Neural progenitor cell (in vitro differentiated cells): ENCODE measurements around the gene XRCC1. TPM values are rescaled to one million over a fixed set of nuclear protein-coding genes. Genes with fewer than 3 reads are reported as not detected.

ENCODE experiments used
- DNase-seq: peaks from one replicate; pipeline ENCODE4 v3.0.0-alpha.2; 2016; ENCODE audit warnings: low spot score
- H2AFZ ChIP-seq: fragments of 200-600 bp; sonication (generic); replicated peaks from 2 replicates; pipeline ENCODE4 v1.6.1; 2016; ENCODE audit warnings: antibody characterized with exemption
- H3F3A ChIP-seq: fragments of 200-600 bp; sonication (generic); 2 replicates; pipeline ENCODE4 v1.6.1; 2016; ENCODE audit warnings: antibody characterized with exemption, low read depth
- H3K27ac ChIP-seq: fragments of 200-600 bp; sonication (generic); 2 replicates; pipeline ENCODE4 v1.5.1; 2016; ENCODE audit warnings: mild to moderate bottlenecking
- H3K27me3 ChIP-seq: fragments of 200-600 bp; sonication (generic); 2 replicates; pipeline ENCODE4 v1.6.1; 2016; ENCODE audit warnings: mild to moderate bottlenecking, moderate library complexity
- H3K36me3 ChIP-seq: fragments of 200-600 bp; sonication (generic); 2 replicates; pipeline ENCODE4 v1.5.1; 2016
- H3K4me1 ChIP-seq: fragments of 200-600 bp; sonication (generic); 2 replicates; pipeline ENCODE4 v1.6.1; 2016; ENCODE audit warnings: mixed run types
- H3K4me2 ChIP-seq: fragments of 200-600 bp; sonication (generic); 2 replicates; pipeline ENCODE4 v1.6.1; 2016
- H3K4me3 ChIP-seq: fragments of 200-600 bp; sonication (generic); 2 replicates; pipeline ENCODE4 v1.5.1; 2016
- H3K79me2 ChIP-seq: fragments of 200-600 bp; sonication (generic); 2 replicates; pipeline ENCODE4 v1.6.1; 2016; ENCODE audit warnings: low read depth
- H3K9ac ChIP-seq: fragments of 200-600 bp; sonication (generic); 2 replicates; pipeline ENCODE4 v1.6.1; 2016
- H3K9me3 ChIP-seq: fragments of 200-600 bp; sonication (generic); 2 replicates; pipeline ENCODE4 v1.5.1; 2016; ENCODE audit warnings: low read depth
- H4K20me1 ChIP-seq: fragments of 200-600 bp; sonication (generic); 2 replicates; pipeline ENCODE4 v1.6.1; 2016; ENCODE audit warnings: low read depth
- H3K27ac Mint-ChIP-seq: 3 replicates; pipeline ENCODE4 v1.8.0; 2021; ENCODE audit warnings: mixed read lengths
- H3K27me3 Mint-ChIP-seq: 2 replicates; pipeline ENCODE4 v1.8.0; 2022; ENCODE audit warnings: low read depth, mild to moderate bottlenecking, inconsistent platforms, moderate library complexity, mixed read lengths; ENCODE audit not compliant: insufficient read depth
- H3K36me3 Mint-ChIP-seq: 3 replicates; pipeline ENCODE4 v1.8.0; 2021; ENCODE audit warnings: mixed read lengths
- H3K4me1 Mint-ChIP-seq: 3 replicates; pipeline ENCODE4 v1.8.0; 2021; ENCODE audit warnings: mixed read lengths
- H3K4me3 Mint-ChIP-seq: 3 replicates; pipeline ENCODE4 v1.8.0; 2021; ENCODE audit warnings: mild to moderate bottlenecking, moderate library complexity, mixed read lengths
- H3K9me3 Mint-ChIP-seq: 3 replicates; pipeline ENCODE4 v1.8.0; 2020; ENCODE audit warnings: mixed read lengths
- CTCF ChIP-seq: fragments of 200-600 bp; sonication (generic); IDR thresholded peaks from 2 replicates; pipeline ENCODE4 v1.5.1; 2017; ENCODE audit warnings: antibody characterized with exemption, mild to moderate bottlenecking
- EZH2 ChIP-seq: fragments of 200-600 bp; sonication (generic); IDR thresholded peaks from 2 replicates; pipeline ENCODE4 v1.6.1; 2017; ENCODE audit warnings: antibody characterized with exemption, mild to moderate bottlenecking, moderate library complexity
- EZH2phosphoT487 ChIP-seq: fragments of 200-600 bp; sonication (generic); IDR thresholded peaks from 2 replicates; pipeline ENCODE4 v1.6.1; 2017; ENCODE audit warnings: antibody characterized with exemption
- total RNA-seq: library from RNA; depleted of rRNA; stranded (reverse); fragments of >200 nt; gene quantifications from 2 replicates; pipeline ENCODE4 v1.2.3, GENCODE V29; 2015; ENCODE audit warnings: low replicate concordance

The XRCC1 gene
- total RNA-seq, 1 donor from 2014 or later, result 33.8 TPM

- H3K27me3 ChIP-seq, result no peaks in the 10 kb centered on the region
Measured at GRCh38 chr19:43534305-43534815, 41.0 kb downstream of the XRCC1 start.

GRCh38 chr19:43533546-43534304, 41.6 kb downstream of the XRCC1 start:
- Histone ChIP-seq H3K27ac (no peak overlapping the region), H2AFZ (no peak overlapping the region), H3K9me3 (peaks cover 2% of the 10 kb centered on the region), H3K36me3 (peaks cover 6% of the 10 kb centered on the region), H3K27me3 (no peaks in the 10 kb centered on the region), H3K4me2 (peak overlapping the region; percentile 75), H3K4me1 (no peaks in the 10 kb centered on the region), H3K4me3 (peak overlapping the region; percentile 42), H4K20me1 (peaks cover 4% of the 10 kb centered on the region), H3K79me2 (no peaks in the 10 kb centered on the region), H3F3A (peaks cover 29% of the 10 kb centered on the region), H3K9ac (no peak overlapping the region)
- Mint-ChIP-seq H3K27ac (peak overlapping the region; percentile 97), H3K4me1 (peaks cover 22% of the 10 kb centered on the region), H3K4me3 (peak overlapping the region; percentile 93), H3K36me3 (peaks cover 15% of the 10 kb centered on the region), H3K9me3 (peaks cover 2% of the 10 kb centered on the region), H3K27me3 (peaks cover 2% of the 10 kb centered on the region)
- no peak for TF ChIP-seq EZH2phosphoT487
- TF ChIP-seq EZH2, result no peak
- TF ChIP-seq CTCF, result no peak
- peak; percentile 100 for DNase-seq

More at GRCh38 chr19:43534305-43534815, 41.0 kb downstream of the XRCC1 start:
- Histone ChIP-seq H3F3A (peaks cover 29% of the 10 kb centered on the region), H3K9ac (no peak overlapping the region), H3K9me3 (peaks cover 8% of the 10 kb centered on the region), H3K4me3 (peak overlapping the region; percentile 37), H2AFZ (no peak overlapping the region), H3K4me2 (peak overlapping the region; percentile 67), H3K79me2 (no peaks in the 10 kb centered on the region), H3K4me1 (no peaks in the 10 kb centered on the region), H3K27ac (no peak overlapping the region), H3K36me3 (peaks cover 12% of the 10 kb centered on the region), H4K20me1 (peaks cover 4% of the 10 kb centered on the region)
- Mint-ChIP-seq H3K27ac (peak overlapping the region; percentile 33), H3K4me3 (peak overlapping the region; percentile 93), H3K9me3 (peaks cover 7% of the 10 kb centered on the region), H3K36me3 (peaks cover 20% of the 10 kb centered on the region), H3K27me3 (peaks cover 2% of the 10 kb centered on the region), H3K4me1 (peaks cover 22% of the 10 kb centered on the region)
- DNase-seq, result no peak
- TF ChIP-seq EZH2 (no peak), EZH2phosphoT487 (no peak), CTCF (no peak)

GRCh38 chr19:43532962-43533545, 42.3 kb downstream of the XRCC1 start, which contains the start of gene ZNF575:
ZNF575 (plus strand) TSS chr19:43533188; CDS start chr19:43534423, 1,235 bp downstream.
- Histone ChIP-seq H3K4me1 (no peaks in the 10 kb centered on the region), H3F3A (peaks cover 29% of the 10 kb centered on the region), H4K20me1 (peaks cover 4% of the 10 kb centered on the region), H3K9ac (no peak within 1 kb of the TSS), H3K36me3 (no peaks in the 10 kb centered on the region), H3K27ac (no peak within 1 kb of the TSS), H3K27me3 (peaks cover 4% of the 10 kb centered on the region), H3K4me2 (peak within 1 kb of the TSS; percentile 75), H2AFZ (peak within 1 kb of the TSS; percentile 31), H3K9me3 (no peaks in the 10 kb centered on the region), H3K79me2 (no peaks in the 10 kb centered on the region), H3K4me3 (peak within 1 kb of the TSS; percentile 42)
- H3K27ac Mint-ChIP-seq, result peak within 1 kb of the TSS; percentile 97
- H3K36me3 Mint-ChIP-seq, result peaks cover 9% of the 10 kb centered on the region
- TF ChIP-seq EZH2phosphoT487 (no peak), CTCF (no peak), EZH2 (no peak)
- peak; percentile 95 for DNase-seq
- H3K9me3 Mint-ChIP-seq, result no peaks in the 10 kb centered on the region
- H3K4me3 Mint-ChIP-seq, result peak within 1 kb of the TSS; percentile 93
- peaks cover 22% of the 10 kb centered on the region for H3K4me1 Mint-ChIP-seq
- peaks cover 2% of the 10 kb centered on the region for H3K27me3 Mint-ChIP-seq
